ENCODE results near the gene C2orf80. TPM values are rescaled to one million over a fixed set of nuclear protein-coding genes. Genes with fewer than 3 reads are reported as not detected.

Gene C2orf80
- total and polyA plus RNA-seq, 2 donors (not counting 3 experiments of a cell fraction or from before 2014, with no cell fraction given), result not detected

GRCh38 chr2:208174144-208174543 is 15.7 kb downstream of the C2orf80 start:
- dilution Hi-C loops (cut with MboI; ENCODE audit: extremely low pct_ligation_motif_present, low sequenced_read_pairs), result no loop called here
- CTCF ChIA-PET, result interaction anchor here (0.7 to 4.8 kb wide), 8 partner anchors 8 to 80 kb away, joined by 3 to 90 read pairs (median 11); partner anchors contain the start of gene IDH1
- BruUV-seq (replicated peaks), result no TSS peak
- H3K9me3 ChIP-seq (replicated peaks; ENCODE audit: control insufficient read depth, insufficient read depth, low read length), result no peaks in the 10 kb centered on the region
- H3K4me1 ChIP-seq (ENCODE audit: control insufficient read depth, extremely low read depth, insufficient read depth, low read length), result no peaks in the 10 kb centered on the region
- H3K4me2 ChIP-seq (ENCODE audit: insufficient read depth, low read length), result no peak overlapping the region
- TF ChIP-seq, protein P1, sequence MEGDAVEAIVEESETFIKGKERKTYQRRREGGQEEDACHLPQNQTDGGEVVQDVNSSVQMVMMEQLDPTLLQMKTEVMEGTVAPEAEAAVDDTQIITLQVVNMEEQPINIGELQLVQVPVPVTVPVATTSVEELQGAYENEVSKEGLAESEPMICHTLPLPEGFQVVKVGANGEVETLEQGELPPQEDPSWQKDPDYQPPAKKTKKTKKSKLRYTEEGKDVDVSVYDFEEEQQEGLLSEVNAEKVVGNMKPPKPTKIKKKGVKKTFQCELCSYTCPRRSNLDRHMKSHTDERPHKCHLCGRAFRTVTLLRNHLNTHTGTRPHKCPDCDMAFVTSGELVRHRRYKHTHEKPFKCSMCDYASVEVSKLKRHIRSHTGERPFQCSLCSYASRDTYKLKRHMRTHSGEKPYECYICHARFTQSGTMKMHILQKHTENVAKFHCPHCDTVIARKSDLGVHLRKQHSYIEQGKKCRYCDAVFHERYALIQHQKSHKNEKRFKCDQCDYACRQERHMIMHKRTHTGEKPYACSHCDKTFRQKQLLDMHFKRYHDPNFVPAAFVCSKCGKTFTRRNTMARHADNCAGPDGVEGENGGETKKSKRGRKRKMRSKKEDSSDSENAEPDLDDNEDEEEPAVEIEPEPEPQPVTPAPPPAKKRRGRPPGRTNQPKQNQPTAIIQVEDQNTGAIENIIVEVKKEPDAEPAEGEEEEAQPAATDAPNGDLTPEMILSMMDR (IDR thresholded peaks at IDR 0.05; ENCODE audit: extremely low read depth in 1 of 2, insufficient read depth in 1 of 2, low read depth in 1 of 2, low read length in 2 of 2), result no peak
- no peak for TF ChIP-seq JUN (IDR thresholded peaks at IDR 0.05; ENCODE audit: borderline replicate concordance, insufficient read depth, insufficient read length, low read depth)
- no peak overlapping the region for H3K27ac ChIP-seq (ENCODE audit: insufficient read depth, low read depth, low read length)
- no peaks in the 10 kb centered on the region for H3K27me3 ChIP-seq (ENCODE audit: control insufficient read depth in 2 of 2, insufficient read depth in 2 of 2, low read length in 2 of 2)
- POLR2A ChIA-PET, result no interaction called here
- no peaks in the 10 kb centered on the region for H3K36me3 ChIP-seq (ENCODE audit: control insufficient read depth in 2 of 2, extremely low read depth in 1 of 2, insufficient read depth in 2 of 2, low read length in 2 of 2)
- DNase-seq (ENCODE audit: low read depth, low spot score) (no peak), FAIRE-seq (no peak)
- intact Hi-C loops (cut with micrococcal nuclease), result loop anchor here (2.0 to 10.0 kb wide), 3 partner anchors 171 to 1157 kb away; no protein-coding TSS in a partner anchor
- H4K20me1 ChIP-seq (replicated peaks; ENCODE audit: control insufficient read depth, extremely low read depth, insufficient read depth, low read length), result no peaks in the 10 kb centered on the region
- H2AFZ ChIP-seq (ENCODE audit: low read depth, low read length), result no peak overlapping the region
- H3K9ac ChIP-seq (replicated peaks; ENCODE audit: extremely low read depth, insufficient read depth, low read length), result no peak overlapping the region
- no peaks in the 10 kb centered on the region for H3K79me2 ChIP-seq (ENCODE audit: control insufficient read depth, insufficient read depth, low read length)
- no peaks in the 10 kb centered on the region for H3K9me1 ChIP-seq (replicated peaks; ENCODE audit: control insufficient read depth, extremely low read depth, insufficient read depth, low read length)
- no peak overlapping the region for H3K4me3 ChIP-seq (replicated peaks in 1 of 3; ENCODE audit: insufficient read depth in 1 of 3, low read depth in 1 of 3, low read length in 3 of 3)

- DNase-seq (ENCODE audit: low read depth, low spot score) (no peak), FAIRE-seq (no peak)
- no peak overlapping the region for H3K9ac ChIP-seq (replicated peaks; ENCODE audit: extremely low read depth, insufficient read depth, low read length)
- no peaks in the 10 kb centered on the region for H3K36me3 ChIP-seq (ENCODE audit: control insufficient read depth in 2 of 2, extremely low read depth in 1 of 2, insufficient read depth in 2 of 2, low read length in 2 of 2)
- H3K9me1 ChIP-seq (replicated peaks; ENCODE audit: control insufficient read depth, extremely low read depth, insufficient read depth, low read length), result no peaks in the 10 kb centered on the region
- no peaks in the 10 kb centered on the region for H3K4me1 ChIP-seq (ENCODE audit: control insufficient read depth, extremely low read depth, insufficient read depth, low read length)
- intact Hi-C loops (cut with micrococcal nuclease) (loop anchor here (10.0 kb wide), 2 partner anchors 173 to 203 kb away; no protein-coding TSS in a partner anchor), dilution Hi-C loops (cut with MboI; ENCODE audit: extremely low pct_ligation_motif_present, low sequenced_read_pairs) (no loop called here)
- POLR2A ChIA-PET, result no interaction called here
- H3K79me2 ChIP-seq (ENCODE audit: control insufficient read depth, insufficient read depth, low read length), result no peaks in the 10 kb centered on the region
- no peaks in the 10 kb centered on the region for H4K20me1 ChIP-seq (replicated peaks; ENCODE audit: control insufficient read depth, extremely low read depth, insufficient read depth, low read length)
- H3K9me3 ChIP-seq (replicated peaks; ENCODE audit: control insufficient read depth, insufficient read depth, low read length), result no peaks in the 10 kb centered on the region
- no peak overlapping the region for H3K4me3 ChIP-seq (replicated peaks in 1 of 3; ENCODE audit: insufficient read depth in 1 of 3, low read depth in 1 of 3, low read length in 3 of 3)
- no peak overlapping the region for H3K27ac ChIP-seq (ENCODE audit: insufficient read depth, low read depth, low read length)
- BruUV-seq (replicated peaks), result no TSS peak
- CTCF ChIA-PET, result no interaction called here
- no peak for TF ChIP-seq MYC (IDR thresholded peaks at IDR 0.05; ENCODE audit: low read depth, low read length)
- no peak for TF ChIP-seq JUN (IDR thresholded peaks at IDR 0.05; ENCODE audit: borderline replicate concordance, insufficient read depth, insufficient read length, low read depth)
- TF ChIP-seq POLR2AphosphoS5 (IDR thresholded peaks at IDR 0.05; ENCODE audit: insufficient read depth, low read depth, low read length), result no peak
- no peak for TF ChIP-seq GATA2 (IDR thresholded peaks at IDR 0.05; ENCODE audit: insufficient read depth, insufficient read length, low read depth, low read length)
- TF ChIP-seq, protein P1 (IDR thresholded peaks at IDR 0.05; ENCODE audit: extremely low read depth in 1 of 2, insufficient read depth in 1 of 2, low read depth in 1 of 2, low read length in 2 of 2), result no peak
- no peak for TF ChIP-seq FOS (IDR thresholded peaks at IDR 0.05; ENCODE audit: borderline replicate concordance, insufficient read depth, low read length)
- TF ChIP-seq EZH2 (IDR thresholded peaks at IDR 0.05; ENCODE audit: borderline replicate concordance, low read depth, low read length, severe bottlenecking), result no peak
- TF ChIP-seq MAX (IDR thresholded peaks at IDR 0.05; ENCODE audit: insufficient read depth, insufficient read length), result no peak
- TF ChIP-seq POLR2A (IDR thresholded peaks at IDR 0.05; ENCODE audit: low read depth, low read length), result no peak
- H2AFZ ChIP-seq (ENCODE audit: low read depth, low read length), result no peak overlapping the region
- no peaks in the 10 kb centered on the region for H3K27me3 ChIP-seq (ENCODE audit: control insufficient read depth in 2 of 2, insufficient read depth in 2 of 2, low read length in 2 of 2)
- H3K4me2 ChIP-seq (ENCODE audit: insufficient read depth, low read length), result no peak overlapping the region
Measured at GRCh38 chr2:208172125-208172524, 17.7 kb downstream of the C2orf80 start.
